Mesendoderm (in vitro differentiated cells): ENCODE results near the gene S100A7A.

Experiments
- DNase-seq: peaks from one replicate; pipeline ENCODE4 v3.0.0; 2013
- H2AK5ac ChIP-seq: 2 replicates; pipeline ENCODE4 v1.6.1; 2013; ENCODE audit warnings: low read length, inconsistent platforms
- H2BK120ac ChIP-seq: 2 replicates; pipeline ENCODE4 v1.6.1; 2013; ENCODE audit warnings: low read depth, mild to moderate bottlenecking, low read length, moderate library complexity, mixed read lengths
- H2BK15ac ChIP-seq: replicated peaks from 2 replicates; pipeline ENCODE4 v1.6.1; 2013; ENCODE audit warnings: low read depth, mild to moderate bottlenecking, moderate library complexity
- H2BK5ac ChIP-seq: 2 replicates; pipeline ENCODE4 v1.6.1; 2013; ENCODE audit warnings: low read length, inconsistent platforms
- H3K18ac ChIP-seq: 2 replicates; pipeline ENCODE4 v1.6.1; 2013; ENCODE audit warnings: mild to moderate bottlenecking, low read length, mixed read lengths
- H3K23ac ChIP-seq: one replicate; pipeline ENCODE4 v1.6.1; 2013; ENCODE audit warnings: low read length
- H3K27ac ChIP-seq: 2 replicates; pipeline ENCODE4 v1.5.1; 2013; ENCODE audit warnings: low read depth, mild to moderate bottlenecking, inconsistent platforms, low read length, moderate library complexity
- H3K27me3 ChIP-seq: 2 replicates; pipeline ENCODE4 v1.6.1; 2013; ENCODE audit warnings: low read length, control low read depth, mild to moderate bottlenecking, inconsistent platforms; ENCODE audit not compliant: insufficient read depth, poor library complexity
- H3K36me3 ChIP-seq: 2 replicates; pipeline ENCODE4 v1.6.1; 2013; ENCODE audit warnings: low read length, inconsistent platforms; ENCODE audit not compliant: control insufficient read depth, insufficient read depth
- H3K4ac ChIP-seq: one replicate; pipeline ENCODE4 v1.6.1; 2013; ENCODE audit warnings: low read depth, mild to moderate bottlenecking, low read length, moderate library complexity
- H3K4me1 ChIP-seq: 2 replicates; pipeline ENCODE4 v1.6.1; 2013; ENCODE audit warnings: low read depth, low read length, inconsistent platforms; ENCODE audit not compliant: control insufficient read depth
- H3K4me2 ChIP-seq: 2 replicates; pipeline ENCODE4 v1.6.1; 2013; ENCODE audit warnings: low read length
- H3K4me3 ChIP-seq: 2 replicates; pipeline ENCODE4 v1.5.1; 2013; ENCODE audit warnings: mild to moderate bottlenecking, low read length
- H3K56ac ChIP-seq: one replicate; pipeline ENCODE4 v1.6.1; 2013; ENCODE audit warnings: low read length
- H3K79me1 ChIP-seq: 2 replicates; pipeline ENCODE4 v1.6.1; 2013; ENCODE audit warnings: low read length, inconsistent platforms
- H3K79me2 ChIP-seq: 2 replicates; pipeline ENCODE4 v1.6.1; 2013; ENCODE audit warnings: mild to moderate bottlenecking, low read length; ENCODE audit not compliant: control insufficient read depth, insufficient read depth
- H3K9ac ChIP-seq: 2 replicates; pipeline ENCODE4 v1.6.1; 2013; ENCODE audit warnings: low read length, inconsistent platforms
- H4K5ac ChIP-seq: one replicate; pipeline ENCODE4 v1.6.1; 2013; ENCODE audit warnings: low read length
- H4K8ac ChIP-seq: one replicate; pipeline ENCODE4 v1.6.1; 2013; ENCODE audit warnings: low read depth, mild to moderate bottlenecking, control low read depth, low read length, moderate library complexity
- WGBS: extraction: QIAGEN DNeasy Blood & Tissue Kit; methylation state at CpG from one replicate; pipeline ENCODE4 v1.1.7; 2013; ENCODE audit warnings: low lambda C conversion rate, missing lambda C conversion rate; ENCODE audit not compliant: insufficient coverage; ENCODE audit errors: extremely low coverage; 5-methylcytosine and 5-hydroxymethylcytosine counted together

S100A7A gene

DNA sequence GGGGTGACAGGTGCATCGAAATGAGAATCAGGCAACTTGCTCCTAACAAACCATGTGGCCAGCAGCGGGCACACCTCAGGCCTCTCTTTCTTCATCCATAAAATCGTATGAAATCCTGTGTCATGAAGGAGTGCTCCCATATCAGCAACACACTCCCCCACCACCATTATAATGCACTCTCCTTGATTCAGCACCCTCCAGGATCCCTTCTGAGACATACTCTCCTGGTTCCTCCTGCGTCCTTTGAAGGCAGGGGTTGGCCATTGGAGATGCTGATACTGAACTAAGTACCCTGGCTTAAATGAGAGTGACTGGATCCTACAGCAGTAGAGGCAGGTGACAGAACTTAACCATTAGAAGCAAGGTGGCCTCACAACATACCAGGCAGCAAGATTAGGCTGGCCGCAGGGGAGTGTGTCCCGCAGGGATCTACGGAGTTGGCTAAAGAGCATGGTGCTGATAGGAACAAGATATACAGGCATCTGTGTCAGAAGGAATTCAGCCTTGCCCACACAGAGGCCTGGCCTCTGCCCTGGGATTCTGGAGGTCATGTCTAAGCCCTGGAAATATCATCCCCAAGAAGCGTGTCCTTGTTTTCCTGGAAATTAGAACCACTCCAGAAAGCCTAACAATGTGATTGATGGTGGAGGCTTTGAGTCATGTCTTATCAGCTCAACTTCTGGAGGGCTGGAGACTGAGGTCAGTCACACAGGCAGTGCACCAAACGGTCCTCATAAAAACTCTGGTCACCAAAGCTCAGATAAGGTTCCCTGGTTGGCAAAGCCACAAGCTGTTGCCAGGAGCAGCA lies 16.8 kb downstream of the S100A7A start:
- Histone ChIP-seq H3K27me3 (no peaks in the 10 kb centered on the region), H3K36me3 (no peaks in the 10 kb centered on the region), H4K8ac (no peak overlapping the region), H2BK120ac (no peak overlapping the region), H3K79me1 (no peaks in the 10 kb centered on the region), H3K4me1 (no peaks in the 10 kb centered on the region), H3K23ac (no peak overlapping the region), H2BK5ac (no peak overlapping the region), H2BK15ac (no peak overlapping the region), H3K56ac (no peak overlapping the region), H3K4me3 (no peak overlapping the region), H3K18ac (no peak overlapping the region), H3K27ac (no peak overlapping the region), H3K79me2 (no peaks in the 10 kb centered on the region), H3K9ac (no peak overlapping the region), H3K4me2 (no peak overlapping the region), H4K5ac (no peak overlapping the region), H3K4ac (no peak overlapping the region), H2AK5ac (no peak overlapping the region)
- WGBS = no CpG with 5 or more reads among the region's 9 CpGs
- DNase-seq = no peak

DNA sequence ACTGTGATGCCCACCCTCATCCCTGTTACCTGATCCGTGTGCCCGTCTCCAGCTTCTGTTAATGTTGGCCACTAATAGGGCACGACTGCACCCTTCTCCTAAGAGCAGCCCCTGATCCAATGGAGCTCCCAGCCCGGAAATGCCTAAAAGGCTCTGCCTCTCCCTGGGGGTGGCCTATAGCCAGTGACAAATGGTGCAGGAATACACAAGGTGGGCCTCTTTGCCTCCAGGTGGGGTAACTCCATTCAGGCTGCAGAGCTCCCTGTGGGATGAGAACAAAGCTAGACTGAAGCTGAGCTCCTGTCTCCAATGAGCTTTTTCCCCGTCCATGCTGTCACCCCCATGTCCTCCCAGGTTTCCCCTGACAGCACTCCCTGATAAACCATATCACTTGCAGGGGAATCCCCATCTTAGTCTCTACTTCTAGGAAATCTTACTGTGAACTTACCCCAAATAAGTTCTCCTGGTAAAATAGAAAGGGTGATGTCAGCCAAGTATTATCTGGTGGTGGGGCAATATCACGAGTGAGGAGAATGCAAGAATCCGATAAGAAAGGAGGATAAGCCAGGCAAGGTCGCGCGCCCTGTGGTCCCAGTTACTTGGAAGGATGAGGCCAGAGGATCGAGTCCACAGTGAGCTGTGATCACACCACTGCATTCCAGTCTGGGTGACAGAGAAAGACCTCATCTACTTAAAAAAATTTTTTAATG lies 18.6 kb downstream of the S100A7A start:
- Histone ChIP-seq H2BK15ac (no peak overlapping the region), H3K27ac (no peak overlapping the region), H3K27me3 (no peaks in the 10 kb centered on the region), H3K4me2 (no peak overlapping the region), H4K5ac (no peak overlapping the region), H3K79me2 (no peaks in the 10 kb centered on the region), H3K56ac (no peak overlapping the region), H2BK120ac (no peak overlapping the region), H3K79me1 (no peaks in the 10 kb centered on the region), H4K8ac (no peak overlapping the region), H3K4me1 (no peaks in the 10 kb centered on the region), H2BK5ac (no peak overlapping the region), H3K36me3 (no peaks in the 10 kb centered on the region), H3K4ac (no peak overlapping the region), H3K9ac (no peak overlapping the region), H3K23ac (no peak overlapping the region), H3K4me3 (no peak overlapping the region), H2AK5ac (no peak overlapping the region), H3K18ac (no peak overlapping the region)
- WGBS = no CpG with 5 or more reads among the region's 11 CpGs
- peak; percentile 1 for DNase-seq

DNA sequence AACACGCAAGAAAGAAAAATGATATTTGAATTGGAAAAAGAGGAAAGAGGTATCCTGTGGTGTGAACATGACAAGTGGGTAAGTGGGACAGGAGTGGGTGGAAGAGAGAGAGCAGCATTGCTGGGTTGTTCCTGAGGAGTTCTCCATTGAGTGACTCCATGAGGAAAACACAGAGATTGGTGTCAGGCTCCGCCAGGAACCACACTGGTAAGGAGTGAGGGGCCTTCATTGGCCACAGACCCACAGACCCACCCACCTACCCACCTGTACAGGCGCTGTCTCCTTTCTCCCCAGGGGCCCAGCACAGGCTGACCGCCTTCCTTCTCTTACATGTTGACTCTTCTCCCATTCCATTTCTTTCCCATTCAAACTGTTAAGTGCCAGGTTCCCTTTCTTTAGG lies 20.9 kb downstream of the S100A7A start:
- H2BK120ac ChIP-seq = no peak overlapping the region
- H3K27me3 ChIP-seq = no peaks in the 10 kb centered on the region
- H3K36me3 ChIP-seq = no peaks in the 10 kb centered on the region
- H3K18ac ChIP-seq = no peak overlapping the region
- H3K4me2 ChIP-seq = no peak overlapping the region
- no peak overlapping the region for H4K5ac ChIP-seq
- H3K4me3 ChIP-seq = no peak overlapping the region
- no peaks in the 10 kb centered on the region for H3K79me2 ChIP-seq
- no peaks in the 10 kb centered on the region for H3K4me1 ChIP-seq
- no peak for DNase-seq
- no peaks in the 10 kb centered on the region for H3K79me1 ChIP-seq
- no peak overlapping the region for H3K4ac ChIP-seq
- no peak overlapping the region for H3K23ac ChIP-seq
- H3K27ac ChIP-seq = no peak overlapping the region
- no peak overlapping the region for H3K56ac ChIP-seq
- no peak overlapping the region for H2AK5ac ChIP-seq
- no peak overlapping the region for H2BK15ac ChIP-seq
- WGBS = no CpG with 5 or more reads among the region's 4 CpGs
- H4K8ac ChIP-seq = no peak overlapping the region
- H3K9ac ChIP-seq = no peak overlapping the region
- H2BK5ac ChIP-seq = no peak overlapping the region

DNA sequence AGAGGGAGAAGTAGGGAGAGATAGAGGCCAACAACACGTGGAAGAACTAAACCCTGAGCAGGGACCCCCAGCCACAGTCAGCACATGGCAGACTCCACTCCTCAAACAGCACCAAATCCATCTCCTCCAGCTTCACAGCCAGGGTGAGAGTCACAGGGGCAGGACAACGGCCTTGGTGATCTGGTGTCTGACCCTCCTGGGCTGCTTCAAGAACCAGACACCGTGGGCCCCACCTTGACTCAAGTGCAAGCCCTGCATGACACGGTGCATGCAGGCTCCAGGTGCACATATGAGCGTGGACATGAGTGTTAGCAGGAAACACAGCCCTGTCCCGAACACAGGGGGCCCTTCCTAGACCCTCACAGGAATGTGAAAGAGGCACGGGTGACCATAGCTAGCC lies 22.3 kb downstream of the S100A7A start:
- no peak overlapping the region for H3K27ac ChIP-seq
- H3K4me2 ChIP-seq = no peak overlapping the region
- no peaks in the 10 kb centered on the region for H3K4me1 ChIP-seq
- H3K4me3 ChIP-seq = no peak overlapping the region
- H3K36me3 ChIP-seq = no peaks in the 10 kb centered on the region
- no peaks in the 10 kb centered on the region for H3K79me2 ChIP-seq
- H2BK15ac ChIP-seq = no peak overlapping the region
- H2BK120ac ChIP-seq = no peak overlapping the region
- H3K4ac ChIP-seq = no peak overlapping the region
- no peak overlapping the region for H2BK5ac ChIP-seq
- no peak overlapping the region for H3K23ac ChIP-seq
- no CpG with 5 or more reads among the region's 7 CpGs for WGBS
- H4K5ac ChIP-seq = no peak overlapping the region
- no peak for DNase-seq
- no peak overlapping the region for H3K9ac ChIP-seq
- H3K79me1 ChIP-seq = no peaks in the 10 kb centered on the region
- no peak overlapping the region for H3K56ac ChIP-seq
- no peak overlapping the region for H2AK5ac ChIP-seq
- H4K8ac ChIP-seq = no peak overlapping the region
- no peak overlapping the region for H3K18ac ChIP-seq
- H3K27me3 ChIP-seq = no peaks in the 10 kb centered on the region

DNA sequence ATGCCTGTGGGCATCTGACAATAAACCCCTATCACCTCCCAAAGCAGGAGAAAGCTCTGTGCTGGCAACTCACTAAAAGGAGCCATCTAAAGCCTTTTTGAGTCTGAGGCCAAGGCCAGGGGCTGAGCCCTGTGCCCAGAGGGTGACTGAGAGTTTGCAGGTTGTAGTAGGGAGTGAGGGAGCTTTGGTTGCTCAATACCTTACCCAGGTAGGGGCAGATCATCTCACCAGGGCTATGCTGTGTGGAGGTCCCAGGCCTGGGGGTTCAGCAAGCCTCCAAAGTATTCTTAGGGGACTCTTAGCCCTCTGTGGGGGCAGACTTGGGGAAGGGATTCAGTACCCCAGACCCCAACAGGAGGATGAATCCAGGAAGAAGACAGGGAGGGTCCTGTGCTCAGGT lies 23.0 kb downstream of the S100A7A start:
- H3K18ac ChIP-seq = no peak overlapping the region
- H3K23ac ChIP-seq = no peak overlapping the region
- H3K4me3 ChIP-seq = no peak overlapping the region
- no peaks in the 10 kb centered on the region for H3K79me1 ChIP-seq
- H3K79me2 ChIP-seq = no peaks in the 10 kb centered on the region
- no peak overlapping the region for H3K9ac ChIP-seq
- no peak overlapping the region for H4K5ac ChIP-seq
- no peak overlapping the region for H2BK120ac ChIP-seq
- H2AK5ac ChIP-seq = no peak overlapping the region
- no peaks in the 10 kb centered on the region for H3K27me3 ChIP-seq
- no peak overlapping the region for H2BK15ac ChIP-seq
- H3K4me2 ChIP-seq = no peak overlapping the region
- H3K36me3 ChIP-seq = no peaks in the 10 kb centered on the region
- no peak overlapping the region for H3K27ac ChIP-seq
- no peak for DNase-seq
- no peak overlapping the region for H2BK5ac ChIP-seq
- H4K8ac ChIP-seq = no peak overlapping the region
- H3K56ac ChIP-seq = no peak overlapping the region
- H3K4ac ChIP-seq = no peak overlapping the region
- no peaks in the 10 kb centered on the region for H3K4me1 ChIP-seq
